ENCODE data around the gene KRT83. TPM values are rescaled to one million over a fixed set of nuclear protein-coding genes. Genes with fewer than 3 reads are reported as not detected.

Gene KRT83
- total and polyA plus RNA-seq, 8 donors = not detected

DNA sequence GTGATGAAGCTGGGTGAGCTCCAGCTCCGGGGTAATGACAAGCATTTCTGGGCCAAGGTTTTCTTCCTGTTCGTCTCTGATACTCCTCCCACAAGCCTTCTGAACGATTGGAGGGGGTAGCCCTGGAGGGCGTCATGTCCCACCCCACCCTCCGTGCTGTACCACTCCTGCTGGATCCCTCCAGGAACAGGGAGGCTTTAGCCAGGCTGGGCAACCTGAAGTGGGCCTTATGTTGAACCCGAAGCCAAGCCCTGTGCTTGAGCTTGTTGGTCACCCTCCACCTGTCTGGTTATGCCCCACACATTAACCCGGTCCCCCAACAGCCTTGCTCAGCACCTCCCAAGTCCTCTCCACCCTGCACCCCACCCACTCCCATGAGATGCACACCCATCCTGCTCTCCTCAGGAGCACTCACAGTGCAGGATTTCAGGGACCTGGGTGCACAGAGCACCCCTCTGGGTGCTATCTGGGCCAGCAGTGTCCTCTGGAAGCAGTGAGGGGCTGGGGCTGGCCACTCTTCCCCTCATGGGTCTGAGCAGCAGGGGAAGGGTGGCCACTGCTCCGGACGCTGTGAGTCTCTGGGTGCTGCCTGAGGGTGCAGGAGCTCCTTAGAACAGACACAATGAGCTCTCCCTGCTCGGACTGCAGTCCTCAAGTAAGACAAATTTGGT is 6.8 kb upstream of the KRT83 start:
- no peaks in the 10 kb centered on the region for H3K27me3 ChIP-seq
- H3K27ac ChIP-seq = no peak overlapping the region
- 48 to 52% methylated on average over 10 of the region's 10 CpGs for WGBS, 2 donors
- no peaks in the 10 kb centered on the region for H3K36me3 ChIP-seq
- FAIRE-seq (no peak), ATAC-seq (peak; percentile 5 to 15 (median 5)), DNase-seq (no peak)
- intact Hi-C loops (cut with DNase I) = no loop called here
- peaks cover 0 to 2% (median 0%) of the 10 kb centered on the region in 3 donors for H3K4me1 ChIP-seq
- no peak for TF ChIP-seq CTCF (IDR thresholded peaks at IDR 0.05)
- H3K9me3 ChIP-seq = no peaks in the 10 kb centered on the region
- H3K4me3 ChIP-seq = no peak overlapping the region

DNA sequence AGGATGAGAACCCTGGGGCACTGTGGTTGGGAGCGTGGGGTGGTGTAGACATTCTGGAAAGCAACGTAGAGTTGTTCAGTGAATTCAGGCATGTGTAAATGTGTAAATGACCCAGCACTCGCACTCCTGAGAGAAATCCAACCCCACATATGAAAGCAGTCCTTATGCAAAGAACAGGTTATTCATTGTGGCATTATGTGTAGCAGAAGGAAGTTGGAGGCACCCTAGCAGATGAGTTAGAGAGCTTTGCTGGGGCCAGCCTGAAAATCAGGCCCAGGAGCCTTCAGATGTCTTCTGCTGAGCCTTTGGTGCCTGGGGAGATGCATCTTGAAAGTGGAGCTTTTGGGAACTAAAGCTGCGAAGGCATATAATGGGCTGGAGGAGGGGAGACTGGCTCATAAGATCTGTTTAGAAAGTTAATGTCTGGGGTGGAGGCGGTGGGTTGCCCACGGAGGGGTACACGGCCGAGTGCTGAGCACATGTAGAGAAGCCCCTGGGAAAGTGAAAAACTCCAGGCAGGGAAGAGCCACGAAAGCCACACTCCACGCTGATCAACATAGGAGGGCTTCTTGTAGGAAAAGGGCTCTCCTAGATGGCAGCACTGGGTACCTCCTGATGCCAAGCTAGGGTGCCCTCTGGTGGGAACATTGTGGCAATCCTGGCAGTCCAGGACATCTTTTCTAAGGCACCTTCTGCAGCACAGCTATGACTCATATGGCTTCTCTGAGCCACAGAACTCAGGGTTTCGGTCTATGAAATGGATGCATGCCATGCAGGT is 6.0 kb upstream of the KRT83 start:
- ATAC-seq = peak; percentile 96 to 99 (median 98)
- no peak for FAIRE-seq
- Histone ChIP-seq H3K36me3 (no peaks in the 10 kb centered on the region), H3K4me3 (no peak overlapping the region), H3K9me3 (no peaks in the 10 kb centered on the region), H3K27ac (no peak overlapping the region), H3K4me1 (peaks cover 0 to 2% (median 0%) of the 10 kb centered on the region in 3 donors), H3K27me3 (no peaks in the 10 kb centered on the region)
- intact Hi-C loops (cut with DNase I) = no loop called here
- peak; percentile 69 to 75 (median 72) for TF ChIP-seq CTCF (IDR thresholded peaks at IDR 0.05)
- WGBS, 2 donors = 28 to 29% methylated on average over 11 of the region's 11 CpGs
- DNase-seq = peak in 5 of 6 donors; percentile 72 to 94 (median 85)

- WGBS, 2 donors = 90 to 91% methylated on average over 3 of the region's 3 CpGs
- Histone ChIP-seq H3K36me3 (no peaks in the 10 kb centered on the region), H3K27ac (no peak overlapping the region), H3K9me3 (no peaks in the 10 kb centered on the region), H3K4me3 (no peak overlapping the region), H3K4me1 (peaks cover 0 to 2% (median 0%) of the 10 kb centered on the region in 3 donors), H3K27me3 (no peaks in the 10 kb centered on the region)
- no peak for ATAC-seq
- no peak for DNase-seq
- intact Hi-C loops (cut with DNase I) = loop anchor here in 1 of 3 donors (5.0 kb wide), 1 partner anchor 167 kb away; no protein-coding TSS in a partner anchor
- TF ChIP-seq CTCF (IDR thresholded peaks at IDR 0.05) = no peak
- no peak for FAIRE-seq
These were observed 2.9 kb upstream of the KRT83 start for GRCh38 chr12:52324153-52324444.

- Histone ChIP-seq H3K9me3 (no peaks in the 10 kb centered on the region), H3K36me3 (no peaks in the 10 kb centered on the region), H3K4me3 (no peak overlapping the region), H3K27ac (no peak overlapping the region), H3K4me1 (peaks cover 0 to 2% (median 0%) of the 10 kb centered on the region in 3 donors), H3K27me3 (no peaks in the 10 kb centered on the region)
- 84 to 90% methylated on average over 10 of the region's 10 CpGs for WGBS, 2 donors
- TF ChIP-seq CTCF (IDR thresholded peaks at IDR 0.05) = no peak
- DNase-seq (peak in 1 of 6 donors; percentile 5), ATAC-seq (no peak), FAIRE-seq (no peak)
- intact Hi-C loops (cut with DNase I) = loop anchor here in 1 of 3 donors (5.0 kb wide), 1 partner anchor 166 kb away; no protein-coding TSS in a partner anchor
These were observed 2.4 kb upstream of the KRT83 start for GRCh38 chr12:52323416-52324152.
